GM21576 (cell line): ENCODE results near the gene POLQ.
"Not testable (repeated sequence)": the region's sequence is repeated elsewhere in the genome, so short reads cannot be mapped to it uniquely, and the experiment has no call there.

Source experiments
- ATAC-seq: cut with Tn5 transposase; IDR thresholded peaks from one replicate; pipeline ENCODE4 v1.9.1; 2021; ENCODE audit warnings: mild to moderate bottlenecking, moderate library complexity; ENCODE audit not compliant: unreplicated experiment

Gene POLQ

DNA sequence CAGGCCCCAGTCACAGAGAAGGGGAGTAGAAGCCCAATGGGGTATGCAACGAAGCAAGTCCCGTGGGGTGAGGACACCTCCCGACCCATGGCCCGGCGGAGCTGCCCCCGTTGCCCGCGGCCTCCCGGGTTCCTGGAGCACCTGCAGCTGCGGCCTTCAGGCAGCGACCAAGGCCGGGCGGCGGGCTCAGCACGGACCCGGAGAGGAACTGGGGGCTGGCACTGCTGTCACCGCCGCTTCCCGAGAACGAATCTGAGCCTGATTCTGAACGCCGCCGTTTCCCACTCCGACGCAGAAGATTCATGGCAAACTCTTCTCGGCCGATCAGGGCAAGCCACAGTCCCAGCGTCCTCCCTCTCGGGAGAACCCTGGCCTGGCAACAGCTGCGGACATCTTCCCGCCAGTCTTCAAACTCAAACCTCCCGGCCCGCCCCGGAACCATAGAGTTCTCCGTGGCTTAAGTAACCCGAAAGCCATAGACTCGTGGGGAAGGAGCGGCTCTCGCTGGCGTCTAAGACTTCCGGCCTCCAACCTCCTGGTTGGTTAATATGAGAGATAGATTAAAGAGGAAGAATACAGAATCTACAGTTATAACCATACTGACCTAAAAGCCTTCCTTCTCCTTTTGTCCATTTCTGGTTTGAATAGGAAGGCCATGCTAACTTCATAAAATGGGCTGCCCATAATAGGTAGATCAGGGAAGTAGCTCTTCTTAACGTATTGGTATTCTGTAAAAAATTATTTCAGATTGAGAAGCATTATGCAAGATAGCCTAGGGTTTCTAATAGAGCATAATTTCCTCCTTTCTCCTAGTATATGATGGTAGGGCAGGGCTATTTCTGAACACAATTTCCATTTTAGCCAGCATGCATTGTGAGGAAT, at the start of gene POLQ:
Gene POLQ, minus strand, starts transcription at position 415 of the 882 bp plus-strand sequence. Its CDS starts 111 bp downstream, at position 304.
- ATAC-seq, result peak; percentile 84

DNA sequence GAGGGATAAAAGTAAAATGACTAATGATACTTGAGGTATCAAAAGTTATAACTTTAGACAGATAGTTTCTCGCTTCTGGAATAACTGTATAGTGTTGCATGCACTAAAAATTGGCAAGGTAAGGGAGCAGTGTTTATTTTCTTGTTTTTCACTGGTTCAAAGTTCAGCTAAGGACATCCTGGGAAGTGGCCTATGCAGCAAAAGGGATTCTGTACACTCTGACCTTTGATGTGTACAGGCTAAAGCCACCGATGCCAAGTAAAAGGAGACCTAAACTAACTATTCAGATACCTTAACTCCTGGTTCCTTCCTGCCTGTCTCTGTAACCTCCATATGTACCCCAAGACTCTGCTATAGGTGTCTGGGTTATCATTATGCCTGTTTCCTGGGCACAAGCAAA, 49.1 kb upstream of the POLQ start:
- ATAC-seq, result no peak

DNA sequence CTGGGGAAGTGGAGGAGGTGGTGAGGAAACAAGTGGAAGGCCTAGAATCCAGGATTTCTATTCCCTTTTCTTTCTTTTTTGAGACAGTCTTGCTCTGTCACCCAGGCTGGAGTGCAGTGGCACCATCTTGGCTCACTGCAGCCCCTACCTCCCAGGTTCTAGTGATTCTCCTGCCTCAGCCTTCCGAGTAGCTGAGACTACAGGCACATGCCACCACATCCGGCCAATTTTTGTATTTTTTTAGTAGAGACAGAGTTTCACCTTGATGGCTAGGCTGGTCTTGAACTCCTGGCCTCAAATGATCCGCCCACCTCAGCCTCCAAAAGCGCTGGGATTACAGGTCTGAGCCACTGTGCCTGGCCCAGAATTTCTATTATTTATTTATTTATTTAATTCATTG, 48.0 kb upstream of the POLQ start:
- not testable (repeated sequence) for ATAC-seq

DNA sequence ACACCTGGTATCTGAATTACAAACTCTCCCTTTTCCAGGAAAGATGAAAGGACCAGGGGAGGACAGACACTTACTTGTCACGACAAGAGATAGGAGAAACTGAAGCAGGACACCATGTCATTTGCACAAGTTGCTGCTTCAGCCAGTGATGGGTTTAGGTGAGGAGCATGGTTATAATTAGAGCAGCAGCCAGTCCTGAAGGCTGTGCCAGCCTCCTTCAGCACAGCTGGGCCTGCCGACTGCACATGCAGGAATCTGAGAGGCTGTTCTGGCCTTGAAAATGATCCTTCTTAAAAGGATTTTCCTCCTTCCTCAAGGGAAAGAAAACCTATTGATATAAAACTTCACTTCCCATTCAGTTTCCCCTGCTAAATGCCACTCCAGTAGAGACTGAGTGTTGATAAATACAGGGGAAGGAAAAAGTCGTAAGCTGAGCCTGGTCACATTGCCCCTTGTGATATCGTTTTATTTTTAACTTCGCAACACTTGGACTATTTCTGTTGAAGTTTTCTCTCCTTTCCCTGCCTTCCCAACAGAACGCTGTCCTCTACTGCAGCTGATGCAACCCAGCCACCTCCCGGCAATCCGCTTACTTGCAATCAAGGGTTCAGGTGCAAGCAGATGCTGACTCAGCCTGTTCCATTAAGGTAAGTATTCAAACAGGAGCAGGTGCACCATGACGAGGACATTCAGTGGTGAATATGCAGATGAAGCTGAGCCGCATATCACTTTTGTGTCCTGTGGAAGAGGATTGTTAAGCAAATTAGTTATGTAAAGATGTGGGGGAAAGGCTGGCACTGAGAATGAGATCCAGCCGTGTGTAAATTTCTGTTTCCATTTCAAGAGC, 47.3 kb upstream of the POLQ start, which contains the start of gene FBXO40:
Gene FBXO40, plus strand, starts transcription at position 524 of the 847 bp plus-strand sequence. CDS start 27,197 bp downstream, outside the sequence.
- ATAC-seq, result no peak

DNA sequence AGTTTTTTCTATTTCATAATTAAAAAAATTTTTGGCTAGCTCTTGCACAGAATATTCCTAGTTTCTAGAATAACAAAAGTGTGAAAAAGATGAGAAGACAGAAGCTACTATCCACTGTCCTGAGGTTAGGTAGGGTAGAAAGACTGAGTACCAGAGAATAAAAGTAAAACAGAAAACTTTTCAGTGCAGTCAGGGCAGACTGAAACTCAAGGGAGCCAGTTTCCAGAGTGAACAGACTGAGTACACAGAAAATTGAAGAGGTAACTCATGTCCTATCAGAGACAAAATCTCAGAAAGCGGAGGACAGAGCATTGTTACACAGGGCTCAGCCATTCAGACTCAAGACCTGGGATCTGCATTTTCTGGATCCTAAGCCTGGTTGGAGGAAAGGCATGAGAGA, 38.6 kb upstream of the POLQ start:
- ATAC-seq, result no peak

DNA sequence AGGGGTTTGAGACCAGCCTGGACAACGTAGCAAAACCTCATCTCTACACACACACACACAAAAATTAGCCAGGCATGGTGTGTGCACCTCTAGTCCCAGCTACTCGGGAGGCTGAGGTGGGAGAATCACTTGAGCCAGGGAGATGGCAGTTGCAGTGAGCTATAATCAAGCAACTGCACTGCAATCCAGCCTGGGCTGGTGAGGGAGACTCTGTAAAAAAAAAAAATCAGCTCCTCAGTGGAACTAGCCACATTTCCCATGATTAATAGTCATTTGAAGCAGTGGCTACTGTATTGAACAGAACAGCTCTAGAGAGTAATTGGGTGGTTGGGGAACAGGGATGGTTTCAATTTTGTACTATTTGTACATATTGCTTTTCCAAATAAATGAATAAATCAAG, 35.9 kb upstream of the POLQ start:
- no peak for ATAC-seq

DNA sequence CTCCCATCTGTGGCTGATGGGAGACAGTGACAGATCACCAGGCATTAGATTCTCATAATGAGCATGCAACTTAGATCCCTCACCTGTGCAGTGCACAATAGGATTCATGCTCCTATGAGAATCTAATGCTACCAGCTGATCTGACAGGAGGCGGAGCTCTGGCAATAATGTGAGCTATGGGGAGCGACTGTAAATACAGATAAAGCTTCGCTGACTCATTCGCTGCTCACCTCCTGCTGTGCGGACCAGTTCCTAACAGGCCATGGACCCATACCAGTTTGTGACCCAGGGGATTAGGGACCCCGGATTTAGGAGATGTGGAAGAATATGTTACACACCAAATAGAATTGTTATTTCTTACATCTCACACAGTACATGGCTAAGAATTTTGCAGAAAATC, 28.7 kb upstream of the POLQ start:
- no peak for ATAC-seq

DNA sequence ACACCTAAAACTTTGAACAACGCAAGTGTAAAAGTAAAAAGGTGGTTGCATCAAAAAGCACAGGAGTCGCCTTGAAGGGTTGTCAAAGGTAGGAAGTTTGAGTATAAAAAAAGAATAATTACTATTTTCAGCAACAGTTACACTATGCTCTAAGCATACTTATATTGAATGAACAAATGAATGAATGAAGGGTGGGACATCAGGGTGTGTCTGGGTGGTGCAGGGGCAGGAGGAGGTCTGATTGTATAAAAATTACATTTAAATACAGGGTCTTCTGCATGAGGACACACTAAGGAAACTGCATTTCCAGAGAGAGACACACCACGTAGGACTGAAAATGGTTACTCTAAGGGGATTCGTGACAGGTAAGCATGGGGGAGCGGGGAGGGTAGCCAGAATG, 21.9 kb upstream of the POLQ start, which contains the start of gene ARGFX:
Gene ARGFX, plus strand, starts transcription at position 301 of the 400 bp plus-strand sequence. CDS start 2,765 bp downstream, outside the sequence.
- ATAC-seq, result no peak

DNA sequence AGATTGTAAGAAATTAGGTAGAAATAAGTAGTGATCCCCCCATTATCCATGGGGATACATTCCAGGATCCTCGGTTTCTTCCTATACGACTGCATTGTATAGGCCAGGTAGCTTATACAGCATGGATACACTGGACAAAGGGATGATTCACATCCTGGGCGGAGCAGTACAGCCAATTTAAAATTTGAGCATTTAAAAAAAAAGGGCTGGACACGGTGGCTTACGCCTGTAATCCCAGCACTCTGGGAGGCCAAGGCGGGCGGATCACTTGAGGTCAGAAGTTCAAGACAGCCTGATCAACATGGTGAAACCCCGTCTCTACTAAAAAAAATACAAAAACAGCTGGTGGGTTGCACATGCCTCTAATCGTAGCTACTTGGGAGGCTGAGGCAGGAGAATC, 21.0 kb upstream of the POLQ start:
- no peak for ATAC-seq

DNA sequence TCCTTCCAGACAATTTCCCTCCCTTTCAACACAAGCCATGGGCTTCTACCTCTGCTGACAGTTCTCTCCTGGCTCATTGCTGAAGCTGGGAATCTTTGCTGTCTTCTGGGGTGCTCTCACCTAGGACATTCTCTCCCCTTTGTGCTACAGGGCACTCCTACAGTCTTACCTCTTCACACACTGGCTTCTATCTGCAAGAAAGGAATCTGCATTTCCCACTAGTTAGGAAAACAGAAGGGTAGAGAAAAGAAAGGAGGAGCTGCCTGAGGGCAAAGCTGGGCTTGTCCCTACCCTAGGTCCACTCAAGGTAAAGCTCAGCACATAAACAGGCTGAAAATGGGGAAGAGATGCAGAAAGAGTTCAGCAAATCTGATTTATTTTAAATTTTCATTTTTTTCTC, 16.4 kb upstream of the POLQ start:
- ATAC-seq, result no peak

DNA sequence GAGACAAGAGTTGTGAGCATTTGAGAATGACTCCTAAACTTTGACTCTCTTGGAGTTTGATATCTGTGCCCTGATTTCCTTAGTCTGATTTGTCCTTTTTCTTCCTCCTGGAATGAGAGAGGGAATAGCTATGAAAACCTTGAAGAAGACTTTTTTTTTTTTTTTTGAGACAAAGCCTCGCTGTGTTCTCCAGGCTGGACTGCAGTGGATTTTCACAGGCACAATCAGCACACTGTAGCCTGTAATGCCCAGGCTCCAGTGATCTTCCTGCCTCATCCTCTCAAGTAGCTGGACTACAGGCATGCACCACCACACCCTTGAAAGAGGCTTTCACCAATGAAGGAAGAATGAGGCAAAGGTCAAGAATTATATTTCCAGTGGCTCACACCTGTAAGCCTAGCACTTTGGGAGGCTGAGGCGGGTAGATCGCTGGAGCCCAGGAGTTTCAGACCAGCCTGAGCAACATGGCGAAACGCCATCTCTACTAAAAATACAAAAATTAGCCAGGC, 11.7 kb upstream of the POLQ start:
- no peak for ATAC-seq

DNA sequence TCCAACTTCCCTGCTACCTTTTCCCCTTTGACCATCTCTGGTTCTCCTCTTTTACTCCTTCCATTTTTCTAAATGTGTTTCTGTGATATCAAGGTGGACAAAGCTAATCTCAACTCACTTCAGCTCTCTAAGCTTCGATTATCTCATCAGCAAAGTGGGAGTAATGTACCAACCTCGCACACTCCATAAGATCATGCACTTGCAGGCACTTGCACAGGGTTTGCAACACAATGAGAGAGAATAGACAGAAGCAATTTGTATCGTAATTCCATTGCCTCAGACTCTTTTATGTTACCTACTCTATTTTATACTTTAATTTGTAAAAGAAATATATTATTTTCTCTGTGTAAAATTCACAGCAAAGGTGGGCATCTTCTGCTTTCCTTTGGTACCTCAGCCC, 7.0 kb upstream of the POLQ start:
- no peak for ATAC-seq

DNA sequence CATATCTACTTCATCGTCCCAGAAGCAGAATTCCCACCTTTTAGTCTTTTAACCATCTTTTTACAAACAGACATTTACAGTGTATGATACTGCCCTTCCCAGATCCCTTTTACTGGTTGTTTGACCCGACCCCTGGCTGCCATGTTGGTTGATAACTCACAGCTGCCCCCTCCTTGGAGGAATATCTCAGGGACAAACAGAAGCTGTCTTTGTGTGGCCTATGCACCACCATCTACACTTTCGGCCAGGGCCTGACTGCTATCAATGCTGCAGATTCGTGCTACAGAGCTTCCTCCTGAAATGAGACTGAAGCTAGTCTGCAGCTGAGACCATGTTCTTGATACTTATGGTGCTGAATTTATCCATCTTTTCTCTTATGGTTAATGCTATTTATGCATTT, 6.6 kb upstream of the POLQ start:
- no peak for ATAC-seq

DNA sequence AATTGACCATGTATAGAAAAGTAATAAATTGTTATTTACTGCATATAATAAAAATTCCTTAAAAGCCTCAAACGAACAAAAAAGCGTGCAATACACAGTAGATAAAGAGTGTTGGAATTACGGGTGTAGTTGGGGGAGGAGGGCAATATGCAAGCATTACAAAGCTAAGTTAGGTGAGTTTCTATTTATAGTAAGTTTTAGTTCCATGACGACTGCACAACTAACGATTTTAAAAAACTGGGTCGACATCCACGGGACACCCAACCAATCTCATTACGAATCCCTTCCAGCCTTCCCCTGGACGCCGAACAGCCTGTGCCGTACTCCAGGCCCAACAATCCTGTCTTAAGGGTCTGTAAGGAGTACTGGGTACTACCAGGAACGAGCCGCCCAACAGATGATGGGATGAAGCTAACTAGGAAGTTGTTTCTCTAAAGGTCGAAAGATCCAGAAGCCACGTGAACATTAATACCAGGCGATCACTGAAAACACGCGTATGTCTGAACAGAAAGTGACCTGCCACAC, 677 bp downstream of the POLQ start:
- no peak for ATAC-seq

DNA sequence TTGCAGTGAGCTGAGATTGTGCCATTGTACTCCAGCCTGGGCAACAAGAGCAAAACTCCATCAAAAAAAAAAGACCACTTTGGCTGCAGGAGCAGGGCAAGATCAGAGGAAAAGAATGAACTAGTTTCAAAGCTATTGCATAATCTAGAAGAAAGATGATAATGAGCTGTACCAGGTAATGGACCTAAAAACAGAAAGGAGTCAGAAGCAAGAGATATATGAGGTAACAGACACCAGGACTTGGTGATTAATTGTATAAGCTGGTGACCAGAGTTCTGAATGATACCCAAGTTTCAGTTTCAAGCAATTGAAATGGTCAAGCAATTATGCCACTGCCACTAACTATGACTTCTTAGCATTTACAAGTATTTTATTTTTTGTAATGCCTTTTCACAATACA, 2.9 kb downstream of the POLQ start:
- no peak for ATAC-seq

DNA sequence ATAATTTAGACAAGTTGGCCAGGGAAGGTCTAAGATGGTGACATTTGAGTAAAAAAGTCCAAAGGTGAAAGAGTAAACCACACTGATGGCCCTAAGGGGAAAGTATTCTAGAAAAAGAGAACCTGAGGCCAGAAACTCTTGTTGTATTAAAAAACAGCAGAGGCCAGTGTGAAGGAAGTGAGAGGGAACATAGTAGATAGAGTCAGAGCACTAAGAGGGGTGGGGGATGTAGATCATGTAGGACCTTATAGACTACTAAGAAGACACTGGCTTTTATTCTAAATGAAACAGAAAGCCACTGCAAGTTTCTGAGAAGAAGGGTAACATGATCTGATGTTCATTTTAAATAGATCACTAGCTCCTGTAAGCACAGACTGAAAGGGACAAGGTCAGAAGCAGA, 14.5 kb downstream of the POLQ start:
- no peak for ATAC-seq

DNA sequence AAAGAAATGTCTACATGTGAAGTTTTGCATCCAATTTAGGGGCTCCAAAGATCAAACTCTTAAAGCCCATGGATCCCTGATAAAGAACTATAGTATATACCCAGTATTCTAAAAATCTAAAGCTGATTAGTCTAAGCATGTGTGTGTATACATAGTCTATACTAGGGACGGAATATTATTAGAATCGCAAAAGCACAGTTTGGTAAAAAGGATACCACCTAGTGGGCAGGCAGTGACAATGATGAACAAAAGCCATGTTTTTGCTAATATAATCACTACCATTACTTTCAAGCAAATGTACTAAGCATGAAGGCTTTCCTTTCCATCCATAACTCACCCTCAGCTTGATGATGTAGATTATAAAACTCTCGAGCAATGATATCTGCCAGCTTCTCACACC, 16.5 kb downstream of the POLQ start:
- ATAC-seq, result no peak

DNA sequence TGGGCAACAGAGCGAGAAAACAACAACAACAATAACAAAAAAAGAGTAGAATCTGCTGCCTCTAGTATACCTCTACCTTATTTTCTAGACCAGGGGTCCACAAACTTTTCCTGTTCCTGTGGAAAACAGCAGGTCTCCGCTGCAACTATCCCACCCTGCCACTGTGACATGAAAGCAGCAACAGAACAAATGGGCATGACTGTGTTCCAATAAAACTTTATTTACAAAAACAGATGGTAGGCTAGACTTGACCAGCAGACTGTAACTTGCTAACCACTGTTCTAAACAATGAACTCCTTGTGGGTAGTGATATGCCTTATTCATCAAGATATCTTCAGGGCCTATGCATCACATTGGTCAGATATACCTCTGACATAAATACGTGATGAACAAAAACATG, 25.3 kb downstream of the POLQ start:
- ATAC-seq, result no peak

DNA sequence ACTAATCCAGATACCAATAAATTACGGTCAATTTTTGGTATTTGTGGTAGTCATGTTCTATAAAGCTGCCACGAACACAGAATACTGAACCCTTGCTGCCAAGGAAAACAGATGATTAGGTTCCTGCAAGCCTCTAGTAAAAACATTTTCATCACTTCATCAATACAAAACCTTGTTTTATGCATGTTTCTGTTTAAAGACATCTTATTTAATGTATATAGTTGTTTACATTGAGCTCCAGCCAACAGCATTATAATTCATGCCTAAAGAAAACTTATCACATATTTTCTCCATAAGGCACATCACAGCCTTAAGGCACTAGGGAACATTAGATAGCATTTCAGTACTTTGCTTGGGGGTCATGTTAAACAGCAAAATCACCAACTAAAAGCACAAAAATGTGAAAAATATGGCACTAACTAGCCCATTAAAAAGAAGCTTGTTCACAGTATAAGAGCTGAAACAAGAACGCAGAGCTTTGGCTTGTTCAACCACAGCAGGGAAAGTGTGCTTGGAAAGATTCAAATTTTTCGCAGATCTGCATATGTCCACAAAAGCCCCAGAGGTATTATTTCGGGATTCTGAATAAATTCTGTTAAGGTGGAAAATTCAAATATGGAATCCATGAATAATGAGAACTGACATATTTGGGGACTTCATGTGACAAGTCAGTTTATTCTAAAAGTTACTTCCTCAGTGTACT, 27.7 kb downstream of the POLQ start:
- ATAC-seq, result no peak

DNA sequence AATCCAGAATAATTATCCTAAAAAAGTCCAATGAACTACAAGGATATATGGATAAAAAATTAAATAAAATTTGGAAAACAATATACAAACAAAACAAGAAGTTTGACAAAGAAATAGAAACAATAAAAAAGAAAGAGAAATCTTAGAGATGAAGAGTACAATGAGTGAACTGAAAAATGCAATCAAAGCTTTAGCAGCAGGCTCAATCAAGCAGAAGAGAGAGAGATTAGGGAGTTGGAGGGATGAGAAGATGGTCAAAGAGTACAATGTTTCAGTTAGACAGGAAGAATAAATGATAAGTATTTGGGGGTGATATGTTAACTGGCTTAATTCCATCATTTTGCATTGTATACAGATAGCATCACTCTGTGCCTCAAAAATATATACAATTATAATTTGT, 29.9 kb downstream of the POLQ start:
- no peak for ATAC-seq

DNA sequence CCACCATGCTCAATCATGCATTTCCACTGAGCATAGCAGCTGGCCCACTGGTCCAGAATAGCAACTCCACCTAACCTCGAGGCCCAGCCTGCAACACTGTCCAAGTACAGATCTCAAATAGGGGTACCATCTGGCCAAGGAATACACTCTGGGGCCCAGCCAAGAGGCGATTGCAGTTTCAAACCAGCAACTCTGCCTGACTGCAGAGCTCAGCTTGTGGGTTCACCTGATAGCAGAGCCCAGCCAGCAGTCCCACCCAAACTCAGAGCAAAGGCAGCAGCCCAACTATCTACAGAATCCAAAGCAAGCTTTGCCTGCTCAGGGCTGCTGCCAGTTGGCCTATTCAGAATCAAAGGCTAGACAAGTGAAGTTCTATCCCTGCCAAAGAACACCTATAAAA, 30.5 kb downstream of the POLQ start:
- ATAC-seq, result no peak
